Stimulated activated CD8-positive, alpha-beta memory T cell treated with anti-CD3 and anti-CD28 coated beads, Interleukin-7, amount 100 ng/mL, for 4 hours (primary cell): ENCODE results near the gene EXOSC2.

Source experiments
- DNase-seq, 2 donors: peaks; one replicate each; pipeline ENCODE4 v3.0.0-alpha.2; 2020; ENCODE audit warnings: low read depth in 2 of 2

EXOSC2 gene

GRCh38 chr9:130696139-130696650 is 2.6 kb downstream of the EXOSC2 start:
- no peak for DNase-seq

- no peak for DNase-seq
These were observed 3.4 kb downstream of the EXOSC2 start for GRCh38 chr9:130696996-130697395.

DNA sequence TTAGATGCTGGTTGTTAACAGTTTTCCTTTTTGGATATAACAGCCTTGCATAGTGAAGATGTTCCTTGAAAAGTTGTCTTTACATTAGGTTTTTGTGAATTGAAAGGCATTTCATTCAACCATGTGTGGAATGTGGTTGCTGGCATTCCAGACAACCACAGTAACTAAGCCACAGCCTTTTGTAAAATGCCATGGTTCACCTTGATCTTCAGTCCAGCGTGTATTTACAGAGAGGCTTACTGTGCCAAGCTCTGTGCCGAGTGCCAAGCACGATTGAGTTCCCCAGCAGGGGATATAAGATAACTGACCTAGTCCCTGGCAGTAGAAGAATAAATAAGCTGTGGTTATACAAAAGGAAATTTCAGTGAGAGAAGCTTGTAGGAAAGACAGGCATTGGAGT is 4.9 kb downstream of the EXOSC2 start:
- DNase-seq, result no peak

GRCh38 chr9:130699047-130699446 is 5.5 kb downstream of the EXOSC2 start:
- no peak for DNase-seq

DNA sequence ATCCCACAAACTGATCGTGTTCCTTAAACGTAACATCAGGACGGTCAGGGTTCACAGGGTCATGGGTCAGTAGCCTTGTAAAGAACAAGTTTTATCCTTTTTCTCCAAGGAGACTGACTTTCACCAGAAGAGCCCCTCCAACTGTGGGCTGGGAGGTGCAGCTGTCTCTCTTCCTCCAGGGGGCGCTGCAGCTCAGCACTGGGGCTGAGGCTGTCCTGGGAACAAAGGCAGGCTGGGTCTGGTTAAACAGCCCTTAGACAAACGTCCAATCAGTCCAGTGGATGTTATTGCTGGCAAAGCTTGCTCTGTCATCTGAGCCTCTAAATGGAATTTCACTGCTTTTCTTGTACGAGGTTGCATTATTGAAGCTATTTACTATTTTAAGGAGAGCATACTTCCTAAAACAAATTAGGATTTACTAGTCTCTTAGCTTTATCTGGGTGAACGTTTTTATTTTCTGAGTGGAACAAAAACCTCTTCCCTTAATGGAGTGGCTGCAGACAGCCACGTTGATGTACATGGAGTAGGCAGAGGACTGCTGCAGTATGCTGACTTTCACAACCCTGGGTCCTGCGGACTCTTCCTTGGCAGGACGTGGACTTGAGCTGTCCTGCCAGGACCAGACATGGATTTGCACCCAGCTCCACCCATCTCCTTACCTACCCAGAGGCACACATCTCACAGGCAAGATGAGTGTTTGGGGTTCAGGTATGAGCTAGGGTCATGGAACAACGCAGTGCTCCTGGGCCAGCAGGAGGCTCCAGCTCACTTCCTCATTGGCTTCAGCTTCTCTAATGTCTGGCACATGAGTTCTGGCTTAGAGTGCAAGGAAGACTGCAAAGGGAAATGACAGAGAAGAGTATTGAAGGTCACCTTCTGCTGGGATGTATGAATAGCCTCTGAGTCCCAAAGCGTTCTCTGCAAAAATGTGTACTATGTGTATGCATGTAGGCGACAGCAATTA is 7.8 kb downstream of the EXOSC2 start:
- peak; percentile 28 to 38 for DNase-seq

- DNase-seq, result no peak
These were observed 9.9 kb downstream of the EXOSC2 start for GRCh38 chr9:130703501-130703900.

- DNase-seq, result peak; percentile 48 to 55
These were observed 13.8 kb downstream of the EXOSC2 start for GRCh38 chr9:130707225-130707976.

DNA sequence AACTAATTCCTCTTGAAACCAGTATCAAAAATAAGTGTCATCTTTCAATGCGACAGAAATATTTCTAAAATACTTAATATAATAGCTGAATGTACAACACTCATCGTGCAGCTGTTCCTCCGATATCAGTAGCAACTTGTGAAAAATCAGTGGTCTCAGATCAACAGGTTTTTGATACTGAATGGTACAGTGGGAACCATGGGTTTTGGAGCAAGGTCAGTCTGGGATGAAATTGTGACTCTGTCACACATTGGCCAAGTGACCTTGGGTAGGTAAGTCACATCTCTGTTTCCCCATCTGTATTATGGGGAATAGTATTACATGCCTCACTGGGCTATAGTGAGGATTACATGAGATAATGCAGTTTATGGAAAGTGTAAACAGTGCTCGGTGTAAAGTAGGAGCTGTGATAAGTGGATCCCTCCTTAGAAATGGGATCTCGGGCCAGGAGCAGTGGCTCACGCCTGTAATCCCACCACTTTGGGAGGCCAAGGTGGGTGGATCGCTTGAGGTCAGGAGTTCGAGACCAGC is 17.3 kb downstream of the EXOSC2 start:
- DNase-seq, result no peak

- no peak for DNase-seq
These were observed 17.9 kb downstream of the EXOSC2 start for GRCh38 chr9:130711469-130711868.

- DNase-seq, result peak; percentile 94
These were observed 19.1 kb downstream of the EXOSC2 start for GRCh38 chr9:130712564-130713285.

GRCh38 chr9:130713286-130713960 is 19.8 kb downstream of the EXOSC2 start:
- no peak for DNase-seq

DNA sequence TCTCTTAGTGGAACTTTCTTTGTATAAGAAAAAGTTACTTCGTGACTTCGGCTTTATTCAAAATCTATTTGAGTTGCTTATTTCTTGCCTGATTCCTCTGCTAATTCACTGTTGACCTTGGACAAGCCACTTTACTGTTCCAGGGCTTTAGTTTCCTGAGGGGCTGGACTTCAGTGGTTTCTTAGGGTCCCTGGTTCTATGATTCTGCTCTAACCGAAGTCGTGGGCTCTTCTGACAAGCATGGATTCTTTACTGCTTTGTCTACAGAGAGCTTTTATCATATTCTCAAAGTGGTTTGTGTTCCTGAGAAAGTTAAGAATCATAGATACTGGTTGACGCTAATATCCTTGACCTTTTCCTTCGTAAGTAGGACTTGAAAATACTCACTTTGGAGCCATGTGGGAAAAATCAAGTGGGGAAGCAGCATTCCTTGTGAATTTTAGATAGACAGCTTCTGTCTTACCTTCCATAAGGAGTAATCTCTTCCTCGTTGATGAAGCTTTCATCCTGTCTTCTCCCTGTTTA is 21.1 kb downstream of the EXOSC2 start:
- DNase-seq, result no peak

- no peak for DNase-seq
These were observed 21.7 kb downstream of the EXOSC2 start for GRCh38 chr9:130715270-130715669.

GRCh38 chr9:130718562-130718961 is 25.0 kb downstream of the EXOSC2 start:
- no peak for DNase-seq

DNA sequence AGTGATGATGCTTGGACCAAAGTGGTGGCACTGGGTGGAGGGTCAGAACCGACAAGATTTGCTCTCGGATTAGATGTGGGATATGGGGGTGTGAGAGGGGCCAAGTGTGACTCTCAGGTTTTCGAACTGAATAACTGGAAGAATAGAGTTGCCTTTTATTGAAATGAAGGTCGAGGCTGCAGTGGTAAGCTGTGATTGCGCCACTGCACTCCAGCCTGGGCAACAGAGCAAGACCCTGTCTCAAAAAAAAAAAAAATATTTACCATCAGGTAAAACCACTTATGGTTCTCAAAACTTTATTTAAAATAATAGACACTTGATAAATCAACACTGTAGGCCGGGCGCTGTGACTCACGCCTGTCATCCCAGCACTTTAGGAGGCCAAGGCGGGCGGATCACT is 27.2 kb downstream of the EXOSC2 start:
- DNase-seq, result no peak

DNA sequence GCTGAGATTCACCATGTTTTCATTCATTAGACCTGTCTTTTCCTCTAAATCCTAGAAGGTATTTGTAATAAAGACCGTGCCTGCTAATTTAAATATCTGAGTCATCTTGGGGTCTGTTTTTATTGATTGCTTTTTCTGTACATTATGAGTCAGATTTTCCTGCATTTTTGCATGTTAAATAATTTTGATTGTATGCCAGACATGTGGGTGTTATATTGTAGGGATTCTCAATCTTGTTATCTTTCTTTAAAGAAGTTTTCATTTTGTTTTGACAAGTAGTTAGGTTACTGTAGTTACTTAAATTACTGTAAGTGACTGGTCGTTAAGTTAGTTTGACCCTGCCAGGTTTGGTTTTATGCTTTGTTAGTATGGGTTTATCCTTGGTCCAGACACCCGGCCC is 35.1 kb downstream of the EXOSC2 start:
- DNase-seq, result no peak

DNA sequence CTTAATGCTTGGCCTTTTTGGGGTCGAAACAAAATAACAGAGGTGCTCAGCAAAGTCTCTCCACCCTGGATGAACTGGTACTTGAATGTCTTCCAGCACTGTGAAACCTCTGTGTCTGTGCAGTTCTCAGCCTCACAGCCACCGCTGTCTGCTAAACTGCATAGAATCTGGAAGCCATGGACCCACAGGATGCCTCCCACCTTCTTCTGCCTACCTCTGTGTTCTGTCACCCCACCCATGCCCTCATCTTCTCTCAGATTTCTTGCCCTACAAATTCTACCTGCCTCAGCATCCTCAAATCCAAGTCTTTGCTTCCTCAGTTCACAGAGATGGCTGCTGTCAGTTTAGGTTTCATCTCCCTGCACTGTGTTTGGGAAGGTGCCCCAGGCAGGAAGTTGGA is 35.6 kb downstream of the EXOSC2 start:
- DNase-seq, result no peak

DNA sequence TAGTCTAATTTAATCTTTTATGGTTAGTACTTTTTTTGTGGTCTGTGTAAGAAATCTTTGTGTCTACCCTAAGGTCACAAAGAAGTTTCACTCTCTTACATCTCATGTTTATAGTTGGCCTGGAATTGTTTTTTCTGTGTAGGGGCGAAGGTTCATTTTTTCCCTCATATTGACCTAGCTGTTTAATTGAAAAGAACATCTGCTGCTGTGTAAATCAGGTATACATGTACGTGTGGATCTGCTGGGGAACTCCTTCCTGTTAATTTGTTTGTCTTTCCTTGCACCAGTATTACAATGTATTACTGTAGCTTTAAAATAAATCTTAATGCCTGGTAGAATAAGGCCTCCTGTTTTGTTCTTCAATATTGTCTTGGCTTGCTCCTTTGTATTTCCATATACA is 37.8 kb downstream of the EXOSC2 start:
- DNase-seq, result no peak

GRCh38 chr9:130732136-130732535 is 38.6 kb downstream of the EXOSC2 start:
- no peak for DNase-seq

GRCh38 chr9:130732793-130733221 is 39.2 kb downstream of the EXOSC2 start:
- DNase-seq, result no peak

DNA sequence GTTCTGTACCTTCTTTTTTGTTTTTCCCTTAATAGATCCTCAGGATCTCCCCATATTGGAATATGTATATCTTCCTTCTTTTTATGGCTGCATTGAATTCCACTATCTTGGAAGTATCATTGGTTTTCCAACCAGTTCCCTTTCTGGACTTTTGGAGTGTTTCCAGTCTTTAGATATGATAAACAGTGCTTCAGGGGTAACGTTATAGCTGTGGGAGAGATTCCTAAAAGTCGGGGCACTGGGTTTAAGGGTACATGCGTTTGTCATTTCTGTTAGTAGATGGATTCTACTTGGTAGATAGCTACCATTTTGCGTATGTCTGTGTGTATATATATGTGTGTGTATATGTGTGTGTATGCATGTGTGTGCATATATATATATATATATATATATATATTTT is 42.0 kb downstream of the EXOSC2 start:
- DNase-seq, result no peak
